Panc1 (cell line): Measurements from ENCODE around the gene ATRAID. TPM values are rescaled to one million over a fixed set of nuclear protein-coding genes. Genes with fewer than 3 reads are reported as not detected.

ENCODE experiments used
- ATAC-seq: fragments of 200-7000 bp; cut with Tn5 transposase; 2 replicates; pipeline ENCODE4 v1.9.1; 2020; ENCODE audit warnings: mild to moderate bottlenecking, moderate library complexity
- BruUV-seq: library from RNA; stranded (reverse); fragments of 400-500 nt; replicated peaks from 2 replicates; lab custom pipeline; 2021; lab: Mats Ljungman, UMichigan
- CTCF ChIA-PET: fragments of 300-600 bp; sonication (Branson Sonifier 250); formaldehyde crosslinking; loops from one replicate; lab custom pipeline; 2022; ENCODE audit warnings: antibody characterized with exemption; lab: Charles Lee
- POLR2A ChIA-PET: fragments of 300-600 bp; sonication (Branson Sonifier 250); formaldehyde crosslinking; loops from one replicate; lab custom pipeline; 2022; ENCODE audit warnings: antibody characterized with exemption; lab: Charles Lee
- DNase-seq: peaks from one replicate; pipeline ENCODE4 v3.0.0-alpha.2; 2010; ENCODE audit warnings: low read depth, low spot score
- H3K27ac ChIP-seq: 2 replicates; pipeline ENCODE4 v1.5.1; 2011; ENCODE audit warnings: mild to moderate bottlenecking, low read length, inconsistent platforms
- H3K27me3 ChIP-seq: fragments of 200-500 bp; sonication (Bioruptor generic); 2 replicates; pipeline ENCODE4 v1.6.0; 2014; ENCODE audit warnings: low read length, inconsistent platforms; ENCODE audit not compliant: control insufficient read depth, insufficient read depth
- H3K36me3 ChIP-seq: fragments of 200-500 bp; sonication (Bioruptor generic); 2 replicates; pipeline ENCODE4 v1.5.1; 2014; ENCODE audit warnings: inconsistent platforms, mild to moderate bottlenecking, low read length, moderate library complexity; ENCODE audit not compliant: control insufficient read depth, insufficient read depth
- H3K4me1 ChIP-seq: 2 replicates; pipeline ENCODE4 v1.5.1; 2011; ENCODE audit warnings: inconsistent platforms, mild to moderate bottlenecking, low read length, moderate library complexity; ENCODE audit not compliant: control insufficient read depth, insufficient read depth
- H3K4me3 ChIP-seq, 2 experiments: 2 replicates each; pipeline ENCODE4 v1.5.1; 2011 to 2012; ENCODE audit warnings: low read depth in 2 of 2, low read length in 2 of 2, mild to moderate bottlenecking in 2 of 2, inconsistent platforms in 1 of 2, moderate library complexity in 1 of 2
- H3K9me3 ChIP-seq: fragments of 200-500 bp; sonication (Bioruptor generic); 2 replicates; pipeline ENCODE4 v1.5.1; 2014; ENCODE audit warnings: low read depth, mild to moderate bottlenecking, inconsistent platforms, low read length, moderate library complexity; ENCODE audit not compliant: control insufficient read depth, insufficient read depth
- CTCF ChIP-seq: fragments of 450-650 bp; IDR thresholded peaks from 2 replicates; pipeline ENCODE4 v1.5.1; 2017; ENCODE audit warnings: mild to moderate bottlenecking
- POLR2AphosphoS5 ChIP-seq: IDR thresholded peaks from 2 replicates; pipeline ENCODE4 v1.6.1; 2012; ENCODE audit warnings: mild to moderate bottlenecking, low read depth, low read length, moderate library complexity
- SIN3A ChIP-seq: IDR thresholded peaks from 2 replicates; pipeline ENCODE4 v1.6.1; 2012; ENCODE audit warnings: low read depth, mild to moderate bottlenecking, low read length, moderate library complexity, borderline replicate concordance; ENCODE audit not compliant: insufficient read depth
- TCF7L2 ChIP-seq: IDR thresholded peaks from 2 replicates; pipeline ENCODE4 v1.6.1; 2011; ENCODE audit warnings: mild to moderate bottlenecking, low read depth, low read length, inconsistent platforms
- in situ Hi-C: cut with HindIII; loops from 2 replicates; pipeline ENCODE4 v1.10.0; 2016; ENCODE audit warnings: low sequenced_read_pairs, low pct_unique_long_range_greater_than_20kb
- intact Hi-C: fragments of 100-400 bp; cut with micrococcal nuclease; formaldehyde crosslinking; loops from one replicate; pipeline ENCODE4 v1.10.0; 2022; ENCODE audit not compliant: unreplicated experiment
- total RNA-seq: library from RNA; stranded (reverse); gene quantifications from one replicate; pipeline ENCODE4 v1.2.1, GENCODE V29; 2021; ENCODE audit not compliant: unreplicated experiment
- TF ChIP-seq, protein P1 (sequence below), 2 experiments: IDR thresholded peaks; 2 replicates each; pipeline ENCODE4 v1.6.1; 2011 to 2012; ENCODE audit warnings: low read depth in 2 of 2, control low read depth in 1 of 2, low read length in 1 of 2, mild to moderate bottlenecking in 1 of 2, moderate library complexity in 1 of 2; ENCODE audit not compliant: insufficient read depth in 1 of 2

Gene ATRAID
- total RNA-seq, 1 experiment from 2014 or later = 111 TPM

DNA sequence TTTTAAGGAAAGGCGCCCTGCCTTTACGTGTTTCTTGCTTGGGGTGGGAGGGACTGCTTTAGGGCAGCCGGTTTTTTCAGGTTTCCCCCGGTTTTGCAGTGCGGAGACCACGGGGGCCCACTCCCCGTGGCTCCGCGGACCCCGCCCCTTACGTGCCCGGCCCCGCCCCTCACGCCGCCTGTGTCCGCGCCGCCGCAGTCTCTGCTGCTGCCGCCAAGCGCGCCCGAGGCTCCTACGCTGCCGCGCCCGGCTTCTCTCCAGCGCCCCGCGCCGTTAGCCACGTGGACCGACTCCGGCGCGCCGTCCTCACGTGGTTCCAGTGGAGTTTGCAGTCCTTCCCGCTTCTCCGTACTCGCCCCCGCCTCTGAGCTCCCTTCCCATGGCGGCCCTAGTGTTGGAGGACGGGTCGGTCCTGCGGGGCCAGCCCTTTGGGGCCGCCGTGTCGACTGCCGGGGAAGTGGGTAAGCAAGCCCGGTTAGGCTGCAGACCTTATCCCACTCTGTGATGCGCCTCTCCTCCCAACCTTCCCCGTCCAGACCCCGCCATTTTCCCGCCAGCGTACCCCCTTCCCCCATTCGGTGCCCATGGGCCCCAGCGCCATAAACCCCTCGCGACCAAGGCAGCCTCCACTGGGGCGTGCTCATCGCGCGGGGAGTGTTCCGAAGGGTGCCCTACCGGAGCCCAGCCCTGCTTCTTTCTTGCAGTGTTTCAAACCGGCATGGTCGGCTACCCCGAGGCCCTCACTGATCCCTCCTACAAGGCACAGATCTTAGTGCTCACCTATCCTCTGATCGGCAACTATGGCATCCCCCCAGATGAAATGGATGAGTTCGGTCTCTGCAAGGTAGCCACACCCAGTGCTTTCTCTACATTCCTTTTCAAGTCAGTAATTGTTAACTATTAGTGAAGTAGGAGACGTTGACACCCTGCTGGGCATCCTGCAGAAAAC is 5.6 kb downstream of the ATRAID start, which contains the start of gene CAD:
CAD (plus strand) TSS at position 197 of the 949 bp plus-strand sequence; CDS start at position 380, 183 bp downstream.
- in situ Hi-C loops (no loop called here), intact Hi-C loops (no loop called here)
- no TSS peak for BruUV-seq

DNA sequence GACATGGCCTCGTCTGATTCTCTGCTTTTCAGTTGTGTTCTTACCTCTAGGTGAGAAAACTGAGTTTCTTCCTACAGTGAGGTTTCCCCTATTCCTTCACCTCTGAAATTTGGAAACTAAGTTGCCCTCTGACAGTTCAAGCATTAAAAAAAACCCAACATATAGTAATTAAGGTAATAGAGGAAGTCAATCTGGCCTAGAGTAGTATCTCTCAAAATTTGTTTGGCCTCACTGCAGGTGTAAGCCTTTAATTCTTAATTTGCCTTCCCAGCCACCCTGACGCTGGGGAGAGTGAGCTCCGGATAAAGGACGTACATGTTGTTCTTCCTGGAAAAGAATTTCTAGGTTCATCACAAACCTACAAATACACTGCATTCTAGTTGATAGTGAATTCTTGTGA is 6.8 kb downstream of the ATRAID start:
- TF ChIP-seq SIN3A = no peak
- no peak for TF ChIP-seq CTCF
- TF ChIP-seq POLR2AphosphoS5 = no peak
- TF ChIP-seq TCF7L2 = no peak
- TF ChIP-seq, protein P1, sequence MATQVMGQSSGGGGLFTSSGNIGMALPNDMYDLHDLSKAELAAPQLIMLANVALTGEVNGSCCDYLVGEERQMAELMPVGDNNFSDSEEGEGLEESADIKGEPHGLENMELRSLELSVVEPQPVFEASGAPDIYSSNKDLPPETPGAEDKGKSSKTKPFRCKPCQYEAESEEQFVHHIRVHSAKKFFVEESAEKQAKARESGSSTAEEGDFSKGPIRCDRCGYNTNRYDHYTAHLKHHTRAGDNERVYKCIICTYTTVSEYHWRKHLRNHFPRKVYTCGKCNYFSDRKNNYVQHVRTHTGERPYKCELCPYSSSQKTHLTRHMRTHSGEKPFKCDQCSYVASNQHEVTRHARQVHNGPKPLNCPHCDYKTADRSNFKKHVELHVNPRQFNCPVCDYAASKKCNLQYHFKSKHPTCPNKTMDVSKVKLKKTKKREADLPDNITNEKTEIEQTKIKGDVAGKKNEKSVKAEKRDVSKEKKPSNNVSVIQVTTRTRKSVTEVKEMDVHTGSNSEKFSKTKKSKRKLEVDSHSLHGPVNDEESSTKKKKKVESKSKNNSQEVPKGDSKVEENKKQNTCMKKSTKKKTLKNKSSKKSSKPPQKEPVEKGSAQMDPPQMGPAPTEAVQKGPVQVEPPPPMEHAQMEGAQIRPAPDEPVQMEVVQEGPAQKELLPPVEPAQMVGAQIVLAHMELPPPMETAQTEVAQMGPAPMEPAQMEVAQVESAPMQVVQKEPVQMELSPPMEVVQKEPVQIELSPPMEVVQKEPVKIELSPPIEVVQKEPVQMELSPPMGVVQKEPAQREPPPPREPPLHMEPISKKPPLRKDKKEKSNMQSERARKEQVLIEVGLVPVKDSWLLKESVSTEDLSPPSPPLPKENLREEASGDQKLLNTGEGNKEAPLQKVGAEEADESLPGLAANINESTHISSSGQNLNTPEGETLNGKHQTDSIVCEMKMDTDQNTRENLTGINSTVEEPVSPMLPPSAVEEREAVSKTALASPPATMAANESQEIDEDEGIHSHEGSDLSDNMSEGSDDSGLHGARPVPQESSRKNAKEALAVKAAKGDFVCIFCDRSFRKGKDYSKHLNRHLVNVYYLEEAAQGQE (IDR thresholded peaks at IDR 0.05; ENCODE audit: insufficient read depth in 1 of 2, low read depth in 2 of 2, low read length in 1 of 2) = no peak
- ChIA-PET POLR2A (interaction anchor here (0.5 kb wide), 1 partner anchor 30 kb away, joined by 5 read pairs; no protein-coding TSS in a partner anchor), CTCF (interaction anchor here (0.6 kb wide), 1 partner anchor 153 kb away, joined by 3 read pairs; no protein-coding TSS in a partner anchor)
- ATAC-seq = no peak
- no peak for DNase-seq
- Histone ChIP-seq H3K27me3 (no peaks in the 10 kb centered on the region), H3K9me3 (no peaks in the 10 kb centered on the region), H3K27ac (peak overlapping the region; percentile 95; the same call in 1 of the 2 replicates), H3K4me3 (peak overlapping the region in 1 of 2 experiments; percentile 88; a peak in 2 of 4 replicates), H3K4me1 (peaks cover 14% of the 10 kb centered on the region), H3K36me3 (peaks cover 28% of the 10 kb centered on the region)
- in situ Hi-C loops = no loop called here
- TSS peak; percentile 33 for BruUV-seq
- intact Hi-C loops = no loop called here

More for the DNA sequence above, 5.6 kb downstream of the ATRAID start, which contains the start of gene CAD:
- Histone ChIP-seq H3K36me3 (peaks cover 31% of the 10 kb centered on the region), H3K9me3 (no peaks in the 10 kb centered on the region), H3K27me3 (no peaks in the 10 kb centered on the region), H3K4me3 (peak within 1 kb of the TSS; percentile 78 to 88), H3K27ac (peak within 1 kb of the TSS; percentile 95), H3K4me1 (peaks cover 21% of the 10 kb centered on the region)
- TF ChIP-seq POLR2AphosphoS5 (peak; percentile 93), CTCF (no peak; the same call in 1 of the 2 replicates), SIN3A (0 out of 2 replicates have a peak, but pooled peaks have one; percentile 49), TCF7L2 (no peak)
- TF ChIP-seq, protein P1 (IDR thresholded peaks at IDR 0.05; ENCODE audit: insufficient read depth in 1 of 2, low read depth in 2 of 2, low read length in 1 of 2) = 0 out of 4 replicates have a peak, but pooled peaks of 1 of the 2 experiments have one; percentile 43
- DNase-seq (no peak), ATAC-seq (peak; percentile 92)
- ChIA-PET POLR2A (no interaction called here), CTCF (interaction anchor here (0.6 kb wide), 1 partner anchor 61 kb away, joined by 6 read pairs; no protein-coding TSS in a partner anchor)
